CD4-positive, alpha-beta T cell treated with Interleukin-6 for 4 hours (primary cell): ENCODE results near the gene SPATA17.
"Not testable (repeated sequence)": the region's sequence is repeated elsewhere in the genome, so short reads cannot be mapped to it uniquely, and the experiment has no call there.

Source experiments
- DNase-seq: peaks from one replicate; pipeline ENCODE4 v3.0.0-alpha.2; 2020; ENCODE audit warnings: mixed read lengths

SPATA17 gene

DNA sequence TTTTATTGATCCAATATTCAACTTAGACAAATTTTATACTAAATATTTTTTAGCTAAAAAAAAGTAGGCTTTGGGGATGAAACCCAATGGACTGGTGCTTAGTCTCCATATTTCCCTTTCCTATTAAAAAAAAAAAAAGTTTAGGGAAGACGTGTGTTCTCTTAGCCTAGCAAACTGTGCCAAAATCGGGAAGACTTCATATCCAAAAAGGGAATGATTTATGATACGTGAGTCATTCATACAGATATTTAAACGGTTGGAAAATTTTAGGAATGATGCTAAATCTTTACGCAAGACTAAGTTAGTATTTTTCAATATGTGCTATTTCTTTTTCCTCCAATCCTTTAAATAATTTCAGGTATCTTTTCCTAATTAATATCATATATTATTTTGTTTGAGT is 50.7 kb downstream of the SPATA17 start:
- DNase-seq, result no peak

DNA sequence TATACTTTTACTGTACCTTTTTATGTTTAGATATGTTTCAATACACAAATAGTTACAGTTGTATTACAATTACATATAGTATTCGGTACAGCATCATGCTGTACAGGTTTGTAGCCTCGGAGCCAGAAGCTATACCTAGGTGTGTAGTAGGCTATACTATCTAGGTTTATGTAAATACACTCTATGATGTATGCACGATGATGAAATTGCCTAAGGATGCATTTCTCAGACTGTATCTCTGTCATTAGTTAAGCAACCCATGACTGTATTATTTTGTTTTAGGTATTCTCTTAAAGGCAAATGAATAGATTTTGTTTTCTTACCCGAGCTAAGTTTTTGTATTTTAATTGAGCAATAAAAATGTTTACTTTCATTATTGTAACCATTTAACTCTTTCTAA is 56.4 kb downstream of the SPATA17 start:
- no peak for DNase-seq

DNA sequence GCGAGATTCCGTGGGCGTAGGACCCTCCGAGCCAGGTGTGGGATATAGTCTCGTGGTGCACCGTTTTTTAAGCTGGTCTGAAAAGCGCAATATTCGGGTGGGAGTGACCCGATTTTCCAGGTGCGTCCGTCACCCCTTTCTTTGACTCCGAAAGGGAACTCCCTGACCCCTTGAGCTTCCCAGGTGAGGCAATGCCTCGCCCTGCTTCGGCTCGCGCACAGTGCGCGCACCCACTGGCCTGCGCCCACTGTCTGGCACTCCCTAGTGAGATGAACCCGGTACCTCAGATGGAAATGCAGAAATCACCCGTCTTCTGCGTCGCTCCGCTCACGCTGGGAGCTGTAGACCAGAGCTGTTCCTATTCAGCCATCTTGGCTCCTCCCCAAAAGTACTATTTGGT is 65.0 kb downstream of the SPATA17 start:
- DNase-seq, result not testable (repeated sequence)

DNA sequence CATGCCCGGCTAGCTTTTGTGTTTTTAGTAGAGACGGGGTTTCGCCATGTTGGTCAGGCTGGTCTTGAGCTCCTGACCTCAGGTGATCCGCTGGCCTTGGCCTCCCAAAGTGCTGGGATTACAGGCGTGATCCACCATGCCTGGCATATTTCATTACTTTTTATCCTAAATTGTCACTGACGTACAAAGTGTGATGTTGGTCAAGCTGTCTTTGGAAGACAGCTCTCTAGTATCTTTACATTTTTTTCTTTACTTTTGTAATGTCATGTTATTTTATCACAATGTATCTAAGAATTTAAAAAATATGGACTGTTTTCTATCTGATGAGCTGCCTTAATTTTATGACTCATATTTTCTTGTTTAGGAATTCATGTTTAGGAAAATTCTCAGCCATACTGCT is 72.2 kb downstream of the SPATA17 start:
- DNase-seq, result no peak

DNA sequence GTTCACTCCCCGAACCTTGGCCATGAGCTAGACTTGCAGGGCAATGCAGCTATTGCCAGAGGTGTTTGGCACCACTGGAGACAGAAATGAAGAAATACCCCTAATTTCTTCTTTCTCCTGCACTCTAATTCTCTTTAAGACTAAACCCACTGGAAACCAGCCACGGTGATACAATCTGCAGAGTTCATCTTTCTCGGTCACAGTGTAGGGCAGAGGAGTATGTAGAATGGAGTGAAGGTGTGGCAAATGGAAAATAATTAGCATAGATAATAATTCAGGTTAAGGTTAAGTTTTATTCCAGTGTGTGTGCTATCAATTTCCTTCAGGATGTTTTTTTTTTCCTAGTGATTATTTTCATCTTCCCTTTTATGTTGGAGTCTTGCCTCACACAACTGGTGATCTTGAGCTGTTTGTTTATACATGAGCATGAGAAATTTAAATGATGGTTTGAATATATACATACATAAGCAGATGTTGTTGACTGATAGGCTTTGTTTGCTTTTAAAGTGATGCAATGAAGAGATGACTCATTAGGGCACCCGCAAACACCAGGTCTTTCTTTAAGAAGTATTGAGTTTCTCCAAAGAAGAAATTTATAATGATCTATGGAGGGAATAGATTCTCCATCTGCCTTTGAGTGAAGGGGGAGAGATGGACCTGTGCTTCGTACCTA is 81.9 kb downstream of the SPATA17 start:
- DNase-seq, result no peak

DNA sequence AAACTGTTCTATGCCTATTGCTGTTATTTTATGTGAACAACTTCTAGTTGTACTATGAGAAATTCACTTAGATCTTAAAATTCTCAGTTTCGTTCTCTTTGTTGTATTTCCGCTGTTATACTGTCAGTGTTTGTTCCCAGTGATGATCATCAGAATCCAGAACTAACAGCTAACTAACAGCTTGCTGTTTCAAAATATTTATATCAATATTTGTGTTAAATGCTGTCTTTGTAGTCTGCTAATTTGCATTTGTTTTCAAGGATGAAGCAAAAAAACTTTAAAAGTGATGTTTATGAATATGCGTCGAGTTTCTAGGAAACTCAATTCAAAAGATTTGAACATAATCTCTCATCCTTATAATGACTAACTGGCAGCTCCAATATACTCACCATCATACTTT is 84.5 kb downstream of the SPATA17 start:
- DNase-seq, result no peak

DNA sequence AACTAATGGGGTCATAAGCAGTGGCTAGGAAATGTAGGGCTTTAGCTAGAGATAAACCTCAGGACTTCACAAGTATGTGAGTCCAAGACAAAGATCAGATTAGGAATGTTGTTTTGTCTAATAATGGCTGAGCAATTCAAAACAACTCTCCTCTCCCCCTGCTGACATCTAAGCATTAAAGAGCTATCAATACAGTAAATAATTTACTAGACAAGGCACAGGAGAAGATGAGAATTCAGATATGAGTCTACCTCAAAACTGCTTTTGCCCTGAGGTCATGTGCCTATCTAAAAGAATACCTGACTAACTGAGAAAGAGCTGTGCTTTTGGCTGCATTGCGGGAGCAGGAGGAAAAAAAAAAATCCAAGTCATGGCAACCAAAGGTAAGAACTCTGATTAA is 86.8 kb downstream of the SPATA17 start:
- no peak for DNase-seq

DNA sequence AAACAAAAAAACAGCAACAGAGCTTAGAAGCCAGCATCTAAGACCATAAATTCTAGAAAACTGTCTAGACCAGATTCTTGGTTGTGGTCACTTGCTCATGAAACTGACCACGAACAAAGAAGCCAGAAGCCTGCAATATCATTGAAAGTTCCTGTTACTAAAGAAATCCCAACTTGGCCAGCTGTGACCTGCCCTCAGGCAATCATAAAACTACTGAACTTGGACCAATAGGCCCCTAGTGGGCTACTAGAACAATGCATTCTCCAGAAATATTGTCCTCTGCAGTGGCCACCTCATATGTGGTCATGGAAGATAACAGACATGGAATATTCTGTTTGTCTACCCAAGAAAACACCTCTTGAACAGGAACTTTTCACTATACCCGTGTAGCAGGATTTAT is 87.7 kb downstream of the SPATA17 start:
- no peak for DNase-seq

DNA sequence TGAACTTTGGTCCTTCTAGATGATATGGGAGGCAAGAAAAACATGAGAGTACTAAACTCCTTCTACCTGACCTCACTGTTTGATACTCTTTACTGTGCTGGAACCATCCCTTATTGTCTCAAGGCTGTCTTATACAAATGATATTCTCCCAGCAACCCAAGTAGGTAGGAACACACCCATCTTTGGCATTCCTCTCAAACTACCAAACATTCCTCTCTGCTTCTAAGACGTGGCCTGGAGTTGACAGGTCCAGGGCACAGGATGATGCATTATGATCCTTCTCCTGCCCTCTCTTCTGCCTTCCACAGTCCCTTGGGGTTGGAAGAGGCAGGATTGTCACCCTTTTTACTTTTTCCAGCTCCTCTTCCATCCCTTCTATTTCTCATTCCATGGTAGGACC is 90.5 kb downstream of the SPATA17 start:
- DNase-seq, result no peak

DNA sequence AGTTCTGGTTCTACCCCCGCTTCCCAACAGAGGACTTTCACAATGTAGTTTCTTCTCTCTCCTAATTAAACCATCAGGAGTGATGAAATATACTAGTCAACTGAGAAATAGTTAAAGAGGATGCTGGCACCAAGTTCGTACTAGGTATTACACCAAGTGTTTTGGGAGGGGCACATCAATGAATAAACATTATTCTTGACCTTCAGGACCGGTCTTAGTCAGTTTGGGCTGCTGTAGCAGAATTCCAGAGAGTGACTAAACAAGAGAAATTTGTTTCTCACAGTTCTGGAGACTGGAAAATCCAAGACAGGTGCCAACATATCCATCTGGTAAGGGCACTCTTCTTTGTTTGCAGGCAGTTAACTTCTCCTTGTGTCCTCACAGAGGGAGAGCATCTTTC is 103.8 kb downstream of the SPATA17 start:
- DNase-seq, result no peak

DNA sequence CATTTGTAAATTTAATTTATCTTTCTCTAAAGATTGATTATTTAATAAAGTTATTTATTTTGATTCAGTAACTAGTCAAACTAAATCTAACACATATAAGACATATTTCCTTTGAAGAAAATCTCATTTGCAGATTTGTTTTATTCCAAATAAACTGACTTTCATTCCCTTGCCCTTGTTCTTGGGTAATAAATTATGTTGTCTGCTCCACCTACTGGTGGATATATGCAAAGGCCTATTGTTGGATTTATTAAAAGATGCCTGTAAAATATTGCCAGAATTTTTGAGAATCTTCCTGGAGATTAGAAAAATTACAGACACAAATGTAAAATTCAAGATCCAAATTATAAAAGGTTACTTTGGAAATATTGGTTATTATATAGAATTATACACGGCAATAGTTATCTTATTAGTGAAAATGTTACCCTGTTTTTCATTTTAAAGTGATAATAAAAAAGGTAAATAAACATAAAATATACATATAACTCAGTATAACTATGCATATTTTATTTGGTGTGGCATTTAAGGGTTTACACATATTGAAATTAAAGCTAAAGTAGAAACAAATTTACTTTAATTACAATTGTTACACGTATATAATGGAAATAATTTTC is 116.1 kb downstream of the SPATA17 start:
- no peak for DNase-seq

DNA sequence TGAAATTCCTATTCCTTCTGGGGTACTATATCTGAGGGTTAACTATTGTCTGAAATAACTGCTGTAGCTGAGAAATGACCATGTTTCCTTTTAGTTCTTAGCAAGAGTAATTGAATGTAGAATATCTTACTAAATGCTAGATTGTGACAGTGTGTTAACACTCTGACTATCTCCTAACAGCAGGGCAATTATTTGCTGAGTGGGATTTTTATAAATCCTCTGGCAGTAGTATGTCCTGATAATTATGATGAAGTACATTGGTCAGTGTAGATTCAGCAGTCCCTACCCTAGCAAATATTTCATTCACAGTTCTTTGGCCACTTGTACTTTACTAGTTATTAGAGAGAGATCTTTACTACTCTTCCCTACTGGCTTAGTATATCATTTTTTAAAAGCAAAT is 138.6 kb downstream of the SPATA17 start:
- no peak for DNase-seq

DNA sequence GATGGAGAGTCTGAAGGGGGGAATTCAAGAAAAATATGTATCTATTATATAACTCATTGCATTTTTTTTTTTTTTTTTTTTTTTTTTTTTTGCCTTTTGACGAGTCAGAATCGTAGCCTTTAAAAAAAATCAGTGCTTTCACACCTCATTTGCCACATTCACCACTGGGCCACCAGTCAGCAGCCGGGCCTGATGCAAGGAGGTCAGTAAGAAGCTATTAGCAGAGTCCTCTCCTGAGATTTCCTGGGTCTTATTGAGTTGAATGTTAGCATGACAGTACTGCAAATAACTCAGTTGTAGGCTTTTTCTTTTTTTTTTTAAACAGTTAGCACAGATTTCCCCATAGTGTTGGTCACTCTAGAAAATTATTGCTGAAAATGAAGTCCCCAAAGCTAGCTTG is 139.8 kb downstream of the SPATA17 start:
- DNase-seq, result no peak

DNA sequence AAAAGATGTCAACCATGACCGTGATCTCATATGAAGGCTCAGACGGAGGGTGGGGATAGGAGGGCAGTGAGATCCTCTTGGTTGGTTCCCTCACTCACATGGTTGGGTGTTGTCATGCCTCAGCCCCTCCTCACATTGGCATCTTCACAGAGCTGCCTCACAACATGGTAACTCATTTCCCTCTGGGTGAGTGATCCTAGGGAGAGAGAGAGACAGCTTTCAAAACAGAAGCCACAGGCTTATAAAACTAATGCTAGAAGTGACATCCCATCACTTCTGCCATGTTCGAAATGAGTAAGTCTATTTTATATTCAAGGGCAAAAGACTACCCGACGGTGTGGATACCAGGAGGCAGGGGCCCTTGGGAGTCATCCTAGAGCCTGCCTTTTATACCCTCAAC is 145.5 kb downstream of the SPATA17 start:
- DNase-seq, result no peak

DNA sequence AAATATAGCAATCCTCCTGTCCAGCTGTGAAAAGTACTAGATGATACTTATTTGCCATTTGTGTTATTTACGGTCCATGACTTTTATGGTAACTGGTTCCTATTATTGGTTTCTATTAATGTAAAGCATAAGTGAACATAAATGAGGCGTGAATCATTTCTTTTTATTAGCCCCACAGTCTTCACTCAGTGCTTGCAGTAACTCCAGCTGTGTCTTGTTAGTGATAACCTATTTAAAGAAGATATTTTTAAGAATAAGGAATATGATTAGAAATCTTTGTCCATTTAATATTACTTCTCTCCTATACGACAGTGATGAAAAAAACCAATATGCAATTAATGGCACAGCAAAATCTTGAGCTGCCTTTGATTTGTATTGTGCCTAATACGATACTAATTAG is 149.9 kb downstream of the SPATA17 start:
- no peak for DNase-seq

DNA sequence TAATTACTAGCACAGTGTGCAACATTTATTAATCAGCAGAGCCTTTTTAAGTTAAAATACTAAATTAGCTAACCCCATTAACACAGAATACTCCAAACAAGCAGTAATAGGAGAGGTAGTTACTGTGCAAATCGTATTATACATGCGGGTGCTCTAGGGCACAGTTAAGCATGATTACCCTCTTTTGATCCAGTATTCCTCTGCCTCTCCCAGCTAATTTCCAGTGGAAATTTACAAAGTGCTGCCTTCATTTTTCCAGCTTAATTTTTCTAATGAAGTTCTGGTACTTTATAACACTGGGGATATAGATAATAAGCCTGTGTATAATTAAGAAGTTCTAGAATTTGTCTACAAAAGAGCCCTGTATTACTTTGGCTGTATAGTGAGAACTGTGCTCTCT is 159.9 kb downstream of the SPATA17 start:
- DNase-seq, result no peak

DNA sequence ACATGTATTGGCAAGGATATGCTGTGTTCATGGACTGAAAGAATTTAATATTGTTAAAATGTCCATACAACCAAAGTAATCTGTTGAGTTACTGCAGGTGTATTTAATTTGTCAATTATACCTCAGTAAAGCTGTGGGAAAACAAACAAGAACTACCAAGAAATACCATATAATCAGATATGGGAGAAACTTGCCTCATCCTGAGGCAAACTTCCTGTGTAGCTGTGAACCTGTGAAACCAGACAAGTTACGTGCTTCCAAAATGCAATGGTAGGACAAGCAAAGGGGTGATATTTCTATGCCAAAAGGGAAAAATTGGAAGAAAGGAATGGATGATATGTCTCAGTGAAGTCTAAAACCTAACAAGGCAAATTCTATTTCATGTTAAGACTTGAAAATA is 174.6 kb downstream of the SPATA17 start:
- DNase-seq, result no peak

DNA sequence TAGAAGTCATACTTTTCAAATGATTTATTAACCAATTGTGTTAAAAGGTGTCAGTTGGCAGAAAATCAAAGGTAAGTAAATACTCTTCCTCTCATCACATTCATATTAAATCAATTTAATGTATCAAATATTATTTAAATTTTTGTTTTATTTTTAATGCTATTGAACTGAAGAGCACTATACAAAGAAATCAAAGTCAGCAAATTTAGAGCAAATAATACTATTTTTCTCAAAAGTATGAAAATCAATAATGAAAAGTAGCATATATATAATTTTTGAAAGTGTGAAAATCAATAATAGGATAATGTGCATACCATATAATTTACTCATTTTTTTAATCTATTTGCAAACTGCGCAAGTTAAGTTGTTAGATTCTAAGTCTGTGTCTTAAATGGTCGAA is 181.0 kb downstream of the SPATA17 start:
- no peak for DNase-seq

DNA sequence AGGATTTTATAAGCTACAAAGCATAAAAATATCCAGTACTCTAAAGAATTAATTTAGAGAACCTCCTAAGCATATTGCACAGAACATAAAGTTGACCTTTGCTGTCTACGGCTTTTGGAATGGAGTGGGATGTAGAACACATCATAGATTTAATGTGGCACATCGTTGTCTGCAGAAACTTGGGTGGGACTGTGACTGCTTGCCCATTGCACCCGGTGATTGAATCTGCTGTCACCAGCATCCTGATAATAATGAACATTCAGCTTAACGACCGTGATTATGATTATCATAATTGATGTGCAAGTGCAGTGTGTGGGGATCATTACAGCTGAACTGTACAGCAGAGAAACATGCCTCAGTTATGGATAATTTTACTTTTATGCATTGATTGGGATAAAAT is 181.9 kb downstream of the SPATA17 start:
- DNase-seq, result no peak

DNA sequence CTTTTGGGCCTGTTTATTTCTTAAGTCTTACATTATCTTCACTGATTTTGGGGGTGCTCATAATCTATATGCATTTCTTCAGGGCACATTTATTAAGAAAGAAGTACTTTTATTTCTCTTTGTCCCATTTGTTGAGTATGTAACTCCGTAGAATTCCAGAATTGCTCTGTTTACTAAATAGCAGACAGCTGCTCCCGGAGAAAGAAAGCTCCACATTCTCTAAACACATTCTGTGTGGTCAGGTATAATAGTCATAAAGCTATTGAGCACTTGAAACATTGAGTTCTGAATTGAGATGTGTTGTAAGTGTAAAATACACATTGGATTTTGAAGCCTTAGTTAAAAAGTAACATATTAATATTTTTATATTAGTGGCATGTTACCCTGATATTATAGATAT is 206.5 kb downstream of the SPATA17 start:
- DNase-seq, result no peak

DNA sequence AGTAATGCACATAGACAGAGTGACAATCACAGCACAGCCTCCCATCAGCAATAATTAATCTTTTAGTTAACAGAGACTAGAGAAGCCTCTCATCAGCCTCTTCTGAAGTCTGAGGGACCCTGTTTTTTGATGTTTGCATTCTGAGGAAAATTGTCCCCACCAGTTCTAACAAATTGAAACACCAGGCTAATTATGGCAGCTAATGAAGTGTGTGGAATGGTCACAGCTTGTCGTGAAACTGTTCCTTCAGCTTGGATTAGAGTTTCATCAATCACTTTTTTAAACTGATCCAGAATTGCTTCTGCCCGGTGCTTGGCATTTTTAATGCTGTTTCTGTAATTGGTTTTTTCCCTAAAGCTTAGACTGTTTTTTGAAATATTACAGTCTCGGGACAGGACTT is 208.0 kb downstream of the SPATA17 start:
- no peak for DNase-seq

DNA sequence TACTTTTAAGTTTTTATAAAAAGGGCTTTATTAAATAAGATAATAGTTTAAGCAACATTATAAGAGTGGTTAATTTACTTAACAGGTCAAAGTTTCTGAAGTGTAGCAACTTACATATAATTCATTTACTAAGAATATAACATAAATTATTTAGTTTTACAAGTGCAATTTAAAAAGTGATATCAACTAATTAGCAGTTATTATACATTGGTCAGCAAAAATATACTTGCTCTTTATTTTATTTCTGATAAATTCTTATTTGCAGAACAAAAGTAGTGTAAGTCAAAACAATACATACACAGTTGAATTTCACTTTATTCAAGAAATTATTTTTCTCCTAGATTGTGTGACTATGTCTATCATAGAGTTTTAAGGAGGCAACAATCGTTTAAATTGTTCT is 215.6 kb downstream of the SPATA17 start:
- no peak for DNase-seq

DNA sequence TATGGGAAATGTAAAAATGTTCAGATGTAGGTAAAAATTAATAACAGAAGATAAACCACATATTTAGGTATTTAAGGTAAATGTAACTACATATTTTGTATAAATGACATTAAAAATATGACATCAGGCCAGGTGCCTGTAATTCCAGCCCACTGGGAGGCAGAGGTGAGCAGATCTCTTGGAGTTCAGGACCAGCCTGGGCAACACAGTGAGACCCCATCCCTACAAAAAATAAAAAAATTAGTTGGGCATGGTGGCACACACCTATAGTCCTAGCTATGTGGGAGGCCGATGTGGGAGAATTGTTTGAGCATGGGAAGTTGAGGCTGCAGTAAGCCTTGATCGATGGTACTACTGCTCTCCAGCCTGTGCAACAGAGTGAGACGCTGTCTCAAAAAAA is 216.5 kb downstream of the SPATA17 start:
- no peak for DNase-seq

DNA sequence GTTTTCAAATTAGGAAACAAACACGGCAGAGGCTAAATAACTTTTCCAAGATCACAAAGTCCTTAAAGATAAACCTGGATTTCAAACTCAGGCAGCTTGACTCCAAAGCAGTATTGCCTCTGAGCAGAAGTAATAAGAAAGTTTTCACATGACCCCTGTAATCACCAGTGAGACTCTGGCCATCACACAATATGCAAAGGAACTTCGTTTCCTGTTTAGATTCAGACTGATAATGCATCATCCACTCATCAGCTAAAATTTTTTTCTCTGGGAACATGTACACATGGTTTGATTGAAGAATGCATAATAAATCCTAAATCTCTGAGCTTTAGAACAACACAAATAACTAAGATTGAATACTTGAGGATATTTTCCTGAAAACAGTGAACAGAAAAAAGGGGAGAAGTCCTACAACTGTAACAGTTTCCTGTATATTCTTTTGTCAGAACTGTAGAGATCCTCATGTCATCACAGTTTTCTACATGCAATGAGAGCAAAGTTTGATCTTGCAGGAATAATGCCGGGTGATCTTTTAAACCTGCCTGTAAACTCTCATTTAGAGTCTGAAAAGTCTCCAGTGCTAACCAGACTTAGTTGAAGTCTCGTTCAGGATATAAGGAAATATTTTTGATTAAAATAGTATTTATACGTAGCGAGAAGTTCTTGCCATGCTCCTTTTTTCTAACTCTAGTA is 225.3 kb downstream of the SPATA17 start:
- DNase-seq, result no peak

DNA sequence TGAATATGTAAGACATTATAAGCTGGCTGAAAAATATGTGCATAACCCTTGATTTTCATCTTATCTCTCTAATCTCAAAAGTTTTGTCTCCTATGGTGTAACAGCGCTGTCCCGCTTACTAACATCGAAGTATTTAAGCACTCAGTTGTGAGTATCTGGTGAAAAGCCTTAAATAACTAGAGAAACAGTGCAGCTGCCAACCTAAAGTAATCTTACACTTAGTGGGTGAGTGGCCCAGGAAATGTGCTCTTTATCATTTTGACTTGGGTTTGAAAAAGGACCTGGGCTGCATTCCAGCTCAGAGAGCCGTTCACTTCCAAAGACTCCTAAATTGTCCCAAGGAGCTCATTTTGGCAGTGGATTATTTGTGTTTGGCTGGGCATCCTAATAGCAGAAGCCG is 225.9 kb downstream of the SPATA17 start:
- no peak for DNase-seq
